ENCODE data around the gene C16orf54.

DNA sequence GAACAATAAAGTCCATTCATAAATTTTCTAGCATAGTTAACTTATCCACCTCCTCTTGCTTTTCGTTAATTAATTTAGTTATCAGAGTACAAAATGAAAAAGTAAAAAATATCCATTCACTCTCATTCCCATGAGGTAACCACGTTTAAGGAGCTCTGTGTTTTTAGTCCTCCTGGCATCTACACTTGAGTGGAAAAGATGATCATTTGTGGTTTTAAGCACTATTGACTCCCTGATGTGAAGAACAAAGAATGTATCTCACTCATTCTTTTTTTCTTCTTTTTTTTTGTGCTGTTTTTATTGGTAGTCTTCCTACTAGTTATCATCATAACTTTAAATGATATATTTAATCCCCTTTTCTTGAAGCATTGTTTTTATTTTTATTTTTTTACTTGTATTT is 40.8 kb downstream of the C16orf54 start:
- TF ChIP-seq, protein P1, sequence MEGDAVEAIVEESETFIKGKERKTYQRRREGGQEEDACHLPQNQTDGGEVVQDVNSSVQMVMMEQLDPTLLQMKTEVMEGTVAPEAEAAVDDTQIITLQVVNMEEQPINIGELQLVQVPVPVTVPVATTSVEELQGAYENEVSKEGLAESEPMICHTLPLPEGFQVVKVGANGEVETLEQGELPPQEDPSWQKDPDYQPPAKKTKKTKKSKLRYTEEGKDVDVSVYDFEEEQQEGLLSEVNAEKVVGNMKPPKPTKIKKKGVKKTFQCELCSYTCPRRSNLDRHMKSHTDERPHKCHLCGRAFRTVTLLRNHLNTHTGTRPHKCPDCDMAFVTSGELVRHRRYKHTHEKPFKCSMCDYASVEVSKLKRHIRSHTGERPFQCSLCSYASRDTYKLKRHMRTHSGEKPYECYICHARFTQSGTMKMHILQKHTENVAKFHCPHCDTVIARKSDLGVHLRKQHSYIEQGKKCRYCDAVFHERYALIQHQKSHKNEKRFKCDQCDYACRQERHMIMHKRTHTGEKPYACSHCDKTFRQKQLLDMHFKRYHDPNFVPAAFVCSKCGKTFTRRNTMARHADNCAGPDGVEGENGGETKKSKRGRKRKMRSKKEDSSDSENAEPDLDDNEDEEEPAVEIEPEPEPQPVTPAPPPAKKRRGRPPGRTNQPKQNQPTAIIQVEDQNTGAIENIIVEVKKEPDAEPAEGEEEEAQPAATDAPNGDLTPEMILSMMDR (IDR thresholded peaks at IDR 0.05; ENCODE audit: borderline replicate concordance, extremely low read depth, low read length, poor library complexity, severe bottlenecking) = no peak
- TF ChIP-seq EZH2 (IDR thresholded peaks at IDR 0.05; ENCODE audit: borderline replicate concordance, low read depth, low read length, severe bottlenecking) = no peak

All from DND-41 (cell line).